H1 (cell line): ENCODE measurements around the gene UBASH3A. TPM values are rescaled to one million over a fixed set of nuclear protein-coding genes. Genes with fewer than 3 reads are reported as not detected.

Experiments
- CTCF ChIA-PET: fragments of 300-600 bp; sonication (Branson Sonifier 250); formaldehyde crosslinking; loops from one replicate; lab custom pipeline; 2021; ENCODE audit not compliant: partially characterized antibody; lab: Charles Lee
- POLR2A ChIA-PET: fragments of 300-600 bp; sonication (Branson Sonifier 250); formaldehyde crosslinking; loops from one replicate; lab custom pipeline; 2021; ENCODE audit warnings: inconsistent platforms; ENCODE audit not compliant: partially characterized antibody; lab: Charles Lee
- DNase-seq, 2 experiments: peaks; one replicate each; pipeline versions ENCODE4 v3.0.0 to v3.0.0-alpha.2; 2010 to 2022; ENCODE audit warnings: low spot score in 2 of 2, low read depth in 1 of 2, mixed read lengths in 1 of 2
- FAIRE-seq: peaks from 2 replicates; lab custom pipeline; 2011; peaks lifted over from hg19 to GRCh38; lab: Jason Lieb, UNC
- H2AFZ ChIP-seq: 2 replicates; pipeline ENCODE4 v1.8.1; 2012; ENCODE audit warnings: low read length, inconsistent platforms
- H2AK5ac ChIP-seq: 2 replicates; pipeline ENCODE4 v1.6.1; 2013; ENCODE audit warnings: low read depth, low read length
- H2BK120ac ChIP-seq: replicated peaks from 2 replicates; pipeline ENCODE3; 2013; ENCODE audit warnings: low read depth, low read length, inconsistent platforms
- H2BK12ac ChIP-seq: 2 replicates; pipeline ENCODE4 v1.6.1; 2013; ENCODE audit warnings: low read depth, low read length
- H2BK15ac ChIP-seq: 2 replicates; pipeline ENCODE4 v1.6.1; 2013; ENCODE audit warnings: low read length
- H2BK20ac ChIP-seq: 2 replicates; pipeline ENCODE4 v1.6.1; 2013; ENCODE audit warnings: low read length
- H2BK5ac ChIP-seq: 2 replicates; pipeline ENCODE4 v1.6.1; 2013; ENCODE audit warnings: low read depth, low read length
- H3K14ac ChIP-seq: 2 replicates; pipeline ENCODE4 v1.6.1; 2013; ENCODE audit warnings: inconsistent platforms; ENCODE audit not compliant: insufficient read length
- H3K18ac ChIP-seq: 2 replicates; pipeline ENCODE4 v1.6.1; 2013; ENCODE audit warnings: low read length; ENCODE audit errors: extremely low read depth
- H3K23ac ChIP-seq: 2 replicates; pipeline ENCODE4 v1.6.1; 2013; ENCODE audit warnings: inconsistent platforms; ENCODE audit not compliant: insufficient read length
- H3K23me2 ChIP-seq: 2 replicates; pipeline ENCODE4 v1.6.1; 2013; ENCODE audit warnings: low read depth, low read length
- H3K27ac ChIP-seq: 2 replicates; pipeline ENCODE4 v1.6.1; 2011; ENCODE audit warnings: low read depth, low read length, inconsistent platforms
- H3K27me3 ChIP-seq, 4 experiments: replicated peaks in 1 of 4; 1 replicate in 1 of 4; 2 replicates in 3 of 4; pipeline versions ENCODE4 v1.6.1 to v1.8.1; 2011 to 2013; ENCODE audit warnings: low read length in 3 of 4, mild to moderate bottlenecking in 3 of 4, inconsistent platforms in 2 of 4, mixed read lengths in 2 of 4, moderate library complexity in 1 of 4; ENCODE audit not compliant: control insufficient read depth in 3 of 4, insufficient read depth in 3 of 4; ENCODE audit errors: extremely low read depth in 1 of 4
- H3K36me3 ChIP-seq, 4 experiments: 2 replicates each; pipeline versions ENCODE4 v1.6.1 to v1.8.1; 2011 to 2013; ENCODE audit warnings: mild to moderate bottlenecking in 4 of 4, low read length in 3 of 4, moderate library complexity in 2 of 4, control low read depth in 1 of 4, inconsistent platforms in 1 of 4; ENCODE audit not compliant: insufficient read depth in 4 of 4, control insufficient read depth in 2 of 4
- H3K4ac ChIP-seq: replicated peaks from 2 replicates; pipeline ENCODE3; 2013; ENCODE audit warnings: low read length, low read depth, mixed read lengths, inconsistent platforms; ENCODE audit not compliant: insufficient read length
- H3K4me1 ChIP-seq, 4 experiments: replicated peaks in 1 of 4; 1 replicate in 1 of 4; 2 replicates in 3 of 4; pipeline versions ENCODE4 v1.6.1 to v1.8.1; 2011 to 2013; ENCODE audit warnings: low read length in 3 of 4, inconsistent platforms in 2 of 4, mixed read lengths in 1 of 4; ENCODE audit not compliant: insufficient read depth in 4 of 4, control insufficient read depth in 3 of 4
- H3K4me2 ChIP-seq, 2 experiments: 2 replicates each; pipeline versions ENCODE4 v1.6.1 to v1.8.1; 2011 to 2013; ENCODE audit warnings: low read depth in 2 of 2, low read length in 2 of 2, control low read depth in 1 of 2, inconsistent platforms in 1 of 2, mild to moderate bottlenecking in 1 of 2; ENCODE audit not compliant: insufficient read depth in 1 of 2
- H3K4me3 ChIP-seq, 4 experiments: fragments of 200-600, 300-600 bp in 1 of 4; sonication (generic), shearing (Covaris generic), sonication (Bioruptor Twin) in 1 of 4; 2 replicates each; pipeline versions ENCODE4 v1.5.1 to v1.8.1; 2011 to 2016; ENCODE audit warnings: low read length in 4 of 4, low read depth in 3 of 4, control low read depth in 2 of 4, inconsistent platforms in 2 of 4, mild to moderate bottlenecking in 2 of 4, mixed read lengths in 1 of 4, moderate library complexity in 1 of 4; ENCODE audit not compliant: insufficient read depth in 2 of 4; ENCODE audit errors: extremely low read depth in 1 of 4
- H3K56ac ChIP-seq: replicated peaks from 2 replicates; pipeline ENCODE3; 2013; ENCODE audit warnings: low read depth, mild to moderate bottlenecking, mixed read lengths, low read length, inconsistent platforms; ENCODE audit not compliant: insufficient read length
- H3K79me1 ChIP-seq: 2 replicates; pipeline ENCODE4 v1.6.1; 2013; ENCODE audit warnings: low read depth, low read length, control low read depth
- H3K79me2 ChIP-seq, 2 experiments: 2 replicates each; pipeline versions ENCODE4 v1.6.1 to v1.8.1; 2012 to 2013; ENCODE audit warnings: low read length in 2 of 2, mild to moderate bottlenecking in 2 of 2, inconsistent platforms in 1 of 2; ENCODE audit not compliant: insufficient read depth in 2 of 2, control insufficient read depth in 1 of 2
- H3K9ac ChIP-seq, 4 experiments: replicated peaks in 1 of 4; 1 replicate in 1 of 4; 2 replicates in 3 of 4; pipeline versions ENCODE4 v1.6.1 to v1.8.1; 2011 to 2013; ENCODE audit warnings: low read depth in 3 of 4, low read length in 3 of 4, control low read depth in 2 of 4, mild to moderate bottlenecking in 2 of 4, moderate library complexity in 2 of 4, inconsistent platforms in 1 of 4; ENCODE audit errors: extremely low read depth in 1 of 4
- H3K9me3 ChIP-seq, 2 experiments: 2 replicates each; pipeline versions ENCODE4 v1.6.1 to v1.8.1; 2012 to 2013; ENCODE audit warnings: mild to moderate bottlenecking in 2 of 2, moderate library complexity in 2 of 2, control low read depth in 1 of 2, inconsistent platforms in 1 of 2, low read depth in 1 of 2, low read length in 1 of 2, mixed read lengths in 1 of 2; ENCODE audit not compliant: insufficient read depth in 2 of 2
- H4K20me1 ChIP-seq, 2 experiments: replicated peaks in 1 of 2; 2 replicates each; pipeline versions ENCODE3 to v1.8.1; 2011 to 2013; ENCODE audit warnings: inconsistent platforms in 2 of 2, low read length in 2 of 2, mild to moderate bottlenecking in 1 of 2; ENCODE audit not compliant: insufficient read depth in 2 of 2, control insufficient read depth in 1 of 2
- H4K5ac ChIP-seq: 2 replicates; pipeline ENCODE4 v1.6.1; 2013; ENCODE audit warnings: low read length, low read depth, mixed read lengths, inconsistent platforms; ENCODE audit not compliant: insufficient read length
- H4K8ac ChIP-seq: 2 replicates; pipeline ENCODE4 v1.8.0; 2013; ENCODE audit warnings: mild to moderate bottlenecking, moderate library complexity, low read length, inconsistent platforms; ENCODE audit not compliant: insufficient read depth; ENCODE audit errors: extremely low read depth
- H4K91ac ChIP-seq: replicated peaks from 2 replicates; pipeline ENCODE3; 2013; ENCODE audit warnings: low read length, mixed read lengths, inconsistent platforms; ENCODE audit not compliant: insufficient read length
- BCL11A ChIP-seq, 2 experiments: IDR thresholded peaks; one replicate each; pipeline ENCODE4 v1.6.1; 2011; ENCODE audit warnings: low read depth in 2 of 2, low read length in 2 of 2, mild to moderate bottlenecking in 2 of 2
- CHD1 ChIP-seq: IDR thresholded peaks from 2 replicates; pipeline ENCODE4 v1.6.1; 2012; ENCODE audit warnings: low read depth, low read length, improper control_type of control experiment
- CREB1 ChIP-seq: IDR thresholded peaks from 2 replicates; pipeline ENCODE4 v1.6.1; 2012; ENCODE audit warnings: inconsistent platforms
- KDM1A ChIP-seq: fragments of 200-600, 300-600 bp; sonication (generic); IDR thresholded peaks from 2 replicates; pipeline ENCODE4 v1.7.1; 2016; ENCODE audit warnings: mild to moderate bottlenecking, low read length, borderline replicate concordance
- MAX ChIP-seq: IDR thresholded peaks from 2 replicates; pipeline ENCODE4 v1.6.1; 2012; ENCODE audit warnings: inconsistent platforms
- POU5F1 ChIP-seq: IDR thresholded peaks from 2 replicates; pipeline ENCODE4 v1.6.1; 2011; ENCODE audit warnings: low read depth, mild to moderate bottlenecking, low read length, moderate library complexity
- RAD21 ChIP-seq, 2 experiments: IDR thresholded peaks in 1 of 2; conservative IDR thresholded peaks in 1 of 2; 2 replicates each; pipeline ENCODE4 v1.6.1; 2011; ENCODE audit warnings: low read depth in 2 of 2, low read length in 2 of 2, improper control_type of control experiment in 1 of 2, inconsistent platforms in 1 of 2, mild to moderate bottlenecking in 1 of 2, moderate library complexity in 1 of 2
- SIX5 ChIP-seq: IDR thresholded peaks from 2 replicates; pipeline ENCODE4 v1.6.1; 2011; ENCODE audit warnings: mild to moderate bottlenecking, low read depth, low read length
- SP2 ChIP-seq: IDR thresholded peaks from 2 replicates; pipeline ENCODE4 v1.6.1; 2012; ENCODE audit warnings: mild to moderate bottlenecking, low read length, inconsistent platforms
- SRF ChIP-seq: IDR thresholded peaks from 2 replicates; pipeline ENCODE4 v1.6.1; 2011; ENCODE audit warnings: mild to moderate bottlenecking, low read depth, low read length, moderate library complexity
- TCF12 ChIP-seq: IDR thresholded peaks from 2 replicates; pipeline ENCODE4 v1.6.1; 2011; ENCODE audit warnings: low read depth, mild to moderate bottlenecking, low read length
- TEAD4 ChIP-seq: IDR thresholded peaks from 2 replicates; pipeline ENCODE4 v1.6.1; 2012; ENCODE audit warnings: low read depth, low read length, inconsistent platforms, mixed read lengths
- WGBS, 2 experiments: shearing (Covaris generic) in 1 of 2; methylation state at CpG; one replicate each; pipeline versions ENCODE4 v1.1.6 to v1.1.7; 2013 to 2015; ENCODE audit warnings: low lambda C conversion rate in 2 of 2, mixed read lengths in 2 of 2, inconsistent platforms in 1 of 2, low coverage in 1 of 2, missing lambda C conversion rate in 1 of 2; ENCODE audit not compliant: insufficient replicate concordance in 2 of 2, insufficient coverage in 1 of 2, insufficient read length in 1 of 2; ENCODE audit errors: extremely low coverage in 1 of 2, missing lambda C conversion rate in 1 of 2; 5-methylcytosine and 5-hydroxymethylcytosine counted together
- polyA plus RNA-seq, 7 experiments: library from polyadenylated mRNA; depleted of rRNA in 3 of 7; stranded (reverse) in 5 of 7; unstranded in 2 of 7; fragments of >200 nt in 5 of 7; fragments of 200-250 nt in 2 of 7; gene quantifications; 1 replicate in 5 of 7; 2 replicates in 1 of 7; 4 replicates in 1 of 7; pipeline versions ENCODE4 v1.2.1 to v1.2.3, GENCODE V29; 2011 to 2013; ENCODE audit warnings: missing spikeins in 2 of 7, mixed read lengths in 2 of 7
- total RNA-seq: library from RNA; stranded (reverse); fragmentation: NEBNext Ultra II Directional; extraction: Animal tissue kit (Norgen Biotek cat#: 25700); gene quantifications from 2 replicates; pipeline ENCODE4 v1.2.1, GENCODE V29; 2021

UBASH3A gene
- total and polyA plus RNA-seq, 2 of the 8 experiments (the other 6 are each of a cell fraction or from before 2014, with no cell fraction given), result not detected

DNA sequence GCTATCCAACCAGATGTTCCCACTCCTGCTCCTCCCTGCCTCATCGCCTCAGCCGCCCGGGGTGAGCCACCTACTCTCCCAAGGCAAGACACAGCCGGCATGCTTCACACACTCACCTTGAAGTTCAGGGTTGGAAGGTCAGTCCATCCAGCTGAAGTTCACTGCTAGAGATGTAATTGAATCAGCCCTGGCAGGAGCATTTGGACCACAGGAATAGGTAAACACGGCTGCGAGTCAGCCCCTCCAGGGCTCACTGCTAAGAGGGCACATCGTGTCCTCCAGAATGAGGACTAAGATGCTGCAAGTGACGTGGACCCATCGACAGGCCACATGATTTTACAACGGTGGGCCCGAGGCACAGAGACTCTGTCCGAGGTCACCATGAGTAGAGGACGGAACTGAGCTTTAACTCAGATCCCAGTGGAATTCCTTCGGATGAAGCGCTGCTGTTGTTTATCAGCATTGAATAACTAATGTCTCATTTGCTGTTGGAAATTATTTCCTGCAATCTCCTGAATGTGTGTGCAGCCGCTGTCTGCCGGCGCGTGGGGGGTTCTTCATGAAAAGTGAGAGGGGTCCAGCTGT is 50.4 kb downstream of the UBASH3A start:
- no peak overlapping the region for H3K9ac ChIP-seq
- H2BK120ac ChIP-seq, result no peak overlapping the region
- no peak overlapping the region for H4K5ac ChIP-seq
- H4K8ac ChIP-seq, result no peak overlapping the region; the same call in 1 of the 2 replicates
- no peak overlapping the region for H3K27ac ChIP-seq
- CTCF ChIA-PET, result interaction anchor here (0.9 to 1.5 kb wide), 6 partner anchors 15 to 144 kb away, joined by 3 to 4 read pairs (median 3); partner anchors contain the start of gene TFF1
- FAIRE-seq, result no peak
- no peak overlapping the region for H3K18ac ChIP-seq
- no peak overlapping the region for H2BK15ac ChIP-seq
- H2AK5ac ChIP-seq, result no peak overlapping the region
- 0 out of 2 replicates have a peak overlapping the region, but pooled peaks have one; percentile 72 for H2AFZ ChIP-seq
- H4K91ac ChIP-seq, result no peak overlapping the region
- H3K4me2 ChIP-seq, result no peak overlapping the region
- no peaks in the 10 kb centered on the region for H3K27me3 ChIP-seq
- no peaks in the 10 kb centered on the region for H3K79me1 ChIP-seq
- H2BK20ac ChIP-seq, result no peak overlapping the region
- DNase-seq, result no peak
- no peaks in the 10 kb centered on the region for H3K79me2 ChIP-seq
- no peak overlapping the region for H3K23ac ChIP-seq
- peaks cover 0 to 2% (median 0%) of the 10 kb centered on the region in 4 experiments; a peak in 2 of 7 replicates for H3K4me1 ChIP-seq
- no peaks in the 10 kb centered on the region for H3K23me2 ChIP-seq
- H4K20me1 ChIP-seq, result no peaks in the 10 kb centered on the region
- no peak overlapping the region for H3K4me3 ChIP-seq
- no peak overlapping the region for H3K4ac ChIP-seq
- 91% methylated on average over 19 of the region's 19 CpGs; no CpG with 5 or more reads in 1 of the 2 experiments for WGBS, 2 experiments
- no peaks in the 10 kb centered on the region for H3K9me3 ChIP-seq
- H2BK12ac ChIP-seq, result no peak overlapping the region
- no peak overlapping the region for H2BK5ac ChIP-seq
- H3K36me3 ChIP-seq, result no peaks in the 10 kb centered on the region
- no peak overlapping the region for H3K56ac ChIP-seq
- POLR2A ChIA-PET, result interaction anchor here (1.0 to 1.6 kb wide), 2 partner anchors 9 to 11 kb away, joined by 3 read pairs; no protein-coding TSS in a partner anchor
- no peak overlapping the region for H3K14ac ChIP-seq
- TF ChIP-seq CHD1 (no peak), SRF (no peak), SIX5 (no peak), POU5F1 (no peak), SP2 (no peak), CREB1 (no peak), RAD21 (IDR thresholded peaks at IDR 0.05 in 1 of 2, conservative IDR thresholded peaks at IDR 0.05 in 1 of 2; ENCODE audit: low read depth in 2 of 2, low read length in 2 of 2) (no peak), TEAD4 (no peak), TCF12 (no peak), BCL11A (IDR thresholded peaks at IDR 0.05; ENCODE audit: low read depth in 2 of 2, low read length in 2 of 2) (no peak), KDM1A (no peak), MAX (no peak)
